ENCODE results near the gene SRBD1.
"Not testable (repeated sequence)": the region's sequence is repeated elsewhere in the genome, so short reads cannot be mapped to it uniquely, and the experiment has no call there.

SRBD1 gene

DNA sequence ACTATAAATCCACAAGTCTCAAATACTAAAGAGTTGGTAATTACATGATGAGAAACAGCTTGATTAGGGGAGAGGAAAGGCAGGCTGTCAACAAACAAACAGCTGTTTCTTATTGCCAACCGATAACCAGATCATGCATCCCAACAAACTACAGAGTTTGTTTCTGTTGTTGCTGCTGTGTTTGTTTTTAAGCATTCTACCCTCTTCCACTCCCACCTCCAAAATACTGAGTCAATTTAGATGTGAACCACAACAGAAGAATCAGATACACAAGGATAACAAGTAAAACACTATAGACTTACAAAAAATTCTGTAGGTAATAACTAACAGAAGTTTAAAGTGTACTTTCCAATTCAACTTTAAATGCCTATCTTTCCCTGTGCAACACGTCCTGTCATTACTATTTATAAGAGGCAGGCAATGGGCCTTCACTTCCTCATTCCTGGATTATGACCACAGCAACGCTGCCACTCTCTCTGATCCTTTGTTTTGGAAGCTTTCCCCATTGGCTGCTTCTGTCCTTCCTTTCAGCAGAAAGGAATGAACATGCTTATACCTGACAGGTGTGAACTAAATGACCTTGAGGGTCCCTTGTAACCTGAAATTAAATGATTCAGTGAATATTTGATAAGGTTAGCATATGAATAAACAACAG is 152.0 kb downstream of the SRBD1 start:
- peak; percentile 72 for DNase-seq

DNA sequence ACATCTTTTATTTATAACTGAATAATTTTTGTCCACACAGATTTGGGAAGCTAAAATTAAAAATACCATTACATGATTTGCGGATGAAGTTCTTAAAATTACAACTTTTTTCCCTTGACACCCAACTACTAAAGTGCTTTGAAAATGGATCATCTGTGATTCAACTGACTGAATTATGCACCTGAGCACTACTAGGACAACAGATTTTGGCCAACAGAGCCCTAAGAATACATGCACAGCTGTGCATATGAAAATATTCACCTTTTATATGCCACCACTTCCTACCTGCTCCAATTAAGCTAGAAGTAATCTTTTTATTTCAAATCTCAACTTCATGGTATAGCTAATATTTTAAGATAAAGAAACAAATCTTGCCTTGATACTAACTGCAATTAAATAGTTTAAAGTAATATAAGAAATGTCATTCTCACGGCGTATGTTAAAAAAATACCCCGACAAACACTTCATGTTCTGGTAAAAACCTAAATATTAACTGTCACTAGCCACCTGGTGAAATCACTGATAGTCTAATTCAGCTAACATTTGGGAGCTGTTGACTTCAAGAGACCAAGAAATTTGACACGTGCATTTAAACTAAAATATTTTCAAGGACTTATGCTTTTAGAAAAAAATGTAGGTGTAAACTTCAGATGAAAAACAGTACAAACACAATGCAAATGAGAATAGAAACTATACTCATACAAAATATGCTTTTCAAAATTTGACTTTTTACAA is 153.7 kb downstream of the SRBD1 start:
- DNase-seq: no peak

- no peak for DNase-seq
These were observed 158.2 kb downstream of the SRBD1 start for GRCh38 chr2:45452866-45453265.

- DNase-seq: no peak
These were observed 160.4 kb downstream of the SRBD1 start for GRCh38 chr2:45450634-45451033.

- DNase-seq: no peak
These were observed 162.8 kb downstream of the SRBD1 start for GRCh38 chr2:45448217-45448616.

DNA sequence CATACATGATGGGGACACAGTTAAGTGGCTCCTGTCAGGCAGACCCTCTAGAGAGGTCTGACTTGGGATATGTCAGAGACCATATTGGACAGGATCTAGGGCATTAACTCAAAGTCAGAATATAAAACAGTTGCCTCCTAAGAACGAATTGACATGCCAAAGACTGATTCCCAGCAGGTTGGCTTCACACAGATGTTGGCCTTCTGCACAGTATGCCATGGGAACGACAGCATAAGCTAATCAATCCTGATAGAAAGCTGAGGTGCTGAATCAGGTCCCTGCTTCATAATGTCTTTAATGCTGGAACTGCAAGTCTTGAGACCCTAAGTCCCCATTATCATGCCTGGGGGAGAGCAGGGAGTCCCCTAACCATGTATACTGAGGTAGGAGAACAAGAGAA is 165.1 kb downstream of the SRBD1 start:
- DNase-seq: no peak

GRCh38 chr2:45445037-45445436 is 166.0 kb downstream of the SRBD1 start:
- no peak for DNase-seq

DNA sequence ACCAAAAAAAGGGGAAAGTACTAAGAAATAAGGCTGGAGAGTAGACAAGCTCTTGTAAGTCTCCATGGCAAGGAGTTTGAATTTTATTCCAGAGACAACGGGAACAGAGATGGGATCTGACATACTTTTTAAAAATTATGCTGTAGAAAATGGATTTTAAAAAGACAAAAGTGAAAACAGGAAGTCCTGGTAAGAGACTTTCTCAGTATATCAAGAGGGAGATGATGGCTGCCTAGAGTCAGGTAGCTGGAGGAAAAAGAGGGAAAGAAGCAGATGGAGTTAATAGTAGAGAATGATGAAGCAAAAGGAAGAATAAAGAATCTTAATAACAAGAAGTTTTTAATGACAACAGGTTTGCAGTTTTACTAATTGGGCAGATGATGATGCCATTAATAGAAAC is 168.1 kb downstream of the SRBD1 start:
- no peak for DNase-seq

DNA sequence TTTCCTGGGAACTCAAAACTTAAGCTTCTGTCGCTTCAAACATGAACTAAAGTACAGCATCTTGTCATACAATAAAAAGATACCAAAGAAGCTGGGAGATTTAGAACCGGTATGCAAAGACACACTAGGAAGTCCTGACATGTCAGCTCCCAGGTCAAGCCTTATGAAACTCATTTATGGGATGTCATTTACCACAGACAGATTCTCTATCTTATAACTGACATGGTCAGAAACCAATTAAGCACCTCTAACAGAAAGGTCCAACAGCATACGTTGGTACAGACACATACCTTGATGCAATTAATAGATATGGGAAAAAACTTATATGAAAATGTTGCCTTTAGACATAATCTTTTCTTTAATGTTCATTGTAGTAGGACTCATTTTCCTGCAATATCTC is 169.0 kb downstream of the SRBD1 start:
- no peak for DNase-seq

- no peak for DNase-seq
These were observed 169.5 kb downstream of the SRBD1 start for GRCh38 chr2:45441571-45441970.

DNA sequence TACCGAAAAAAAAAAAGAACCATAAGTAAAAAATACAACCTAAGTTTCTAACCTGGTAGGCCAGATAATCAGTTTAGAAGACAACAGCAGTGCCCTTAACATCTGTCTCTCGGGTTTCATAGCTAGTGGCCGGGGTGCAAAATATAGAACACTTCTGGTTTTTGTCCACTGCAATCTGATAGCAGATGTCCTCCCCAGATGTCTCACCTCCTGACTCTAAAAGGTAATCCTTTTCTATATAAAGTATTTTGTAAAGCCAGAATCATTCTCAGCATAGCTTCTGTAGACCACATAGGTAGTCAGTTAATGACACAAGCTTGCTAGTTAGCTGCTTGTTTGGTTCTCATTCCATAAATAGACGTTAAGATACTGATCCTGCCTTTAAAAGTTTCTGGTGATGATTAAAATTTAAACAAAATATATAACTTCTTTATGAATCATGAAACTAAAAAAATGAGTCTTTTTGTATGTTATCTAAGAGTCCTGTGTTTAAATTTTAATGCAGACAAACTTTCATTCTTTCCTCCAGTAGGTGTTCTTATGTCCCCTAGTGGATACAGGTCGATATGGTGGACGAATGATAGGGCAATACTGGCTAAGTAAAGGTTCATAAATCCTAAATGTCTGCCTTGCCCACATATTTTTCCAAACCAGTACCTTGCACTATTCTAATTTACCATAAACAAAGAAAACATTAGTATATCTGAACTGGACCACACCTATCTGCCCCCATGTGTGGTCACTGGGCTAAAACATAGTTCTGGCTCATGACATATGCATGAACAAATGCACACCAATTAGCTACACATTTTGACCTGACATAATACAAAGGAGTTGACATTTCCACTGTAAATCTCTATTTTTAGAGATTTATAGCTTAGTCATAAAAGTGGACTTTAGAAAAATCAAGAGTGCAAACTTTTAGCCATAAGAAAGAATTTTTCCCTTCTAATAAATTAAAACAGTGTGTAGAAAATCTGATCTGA is 171.0 kb downstream of the SRBD1 start:
- no peak for DNase-seq

DNA sequence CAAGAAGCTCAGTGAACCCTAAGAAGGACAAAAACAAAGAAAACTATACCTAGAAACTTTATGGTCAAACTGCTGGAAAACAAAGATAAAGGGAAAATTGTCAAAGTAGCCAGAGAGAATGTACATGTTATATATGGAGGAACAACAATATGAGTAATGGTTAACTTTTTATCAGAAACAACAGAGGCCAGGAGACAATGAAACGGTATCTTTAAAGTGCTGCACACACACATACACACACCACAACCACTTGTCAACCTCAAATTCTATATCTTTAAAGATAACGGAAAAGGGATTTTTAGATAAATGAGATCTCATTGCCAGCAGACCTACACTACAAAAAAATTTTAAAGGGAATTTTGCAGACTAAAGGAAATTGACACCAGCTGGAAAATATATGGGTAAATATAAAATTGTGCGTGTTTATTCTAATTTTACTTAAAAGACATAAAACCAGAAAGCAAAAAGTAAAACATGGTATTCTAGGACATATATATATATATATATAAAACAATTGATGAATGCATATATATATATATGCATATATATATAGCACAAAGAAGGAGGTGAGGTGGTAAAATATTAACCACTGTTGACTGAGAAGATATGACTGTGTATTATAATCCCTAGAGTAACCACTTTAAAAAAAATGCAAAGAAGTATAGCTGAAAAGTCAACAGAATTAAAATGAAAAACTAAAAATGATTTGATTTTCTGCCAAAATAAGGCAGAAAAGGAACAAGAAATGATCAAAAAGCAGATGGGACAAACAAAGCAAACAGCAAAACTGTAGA is 172.0 kb downstream of the SRBD1 start:
- no peak for DNase-seq

DNA sequence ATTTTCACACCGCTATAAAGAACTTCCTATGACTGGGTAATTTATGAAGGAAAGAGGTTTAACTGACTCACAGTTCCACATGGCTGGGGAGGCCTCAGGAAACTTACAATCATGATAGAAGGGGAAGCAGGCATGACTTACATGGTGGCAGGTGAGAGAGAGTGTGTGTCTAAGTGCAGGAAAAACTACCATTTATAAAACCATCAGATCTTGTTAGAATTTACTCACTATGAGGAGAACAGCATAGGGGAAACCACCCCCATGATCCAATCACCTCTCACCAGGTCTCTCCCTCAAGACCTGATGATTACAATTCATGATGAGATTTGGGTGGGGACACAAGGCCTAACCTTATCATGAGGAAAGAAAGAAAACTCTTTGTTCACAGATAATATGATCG is 174.6 kb downstream of the SRBD1 start:
- DNase-seq: no peak

DNA sequence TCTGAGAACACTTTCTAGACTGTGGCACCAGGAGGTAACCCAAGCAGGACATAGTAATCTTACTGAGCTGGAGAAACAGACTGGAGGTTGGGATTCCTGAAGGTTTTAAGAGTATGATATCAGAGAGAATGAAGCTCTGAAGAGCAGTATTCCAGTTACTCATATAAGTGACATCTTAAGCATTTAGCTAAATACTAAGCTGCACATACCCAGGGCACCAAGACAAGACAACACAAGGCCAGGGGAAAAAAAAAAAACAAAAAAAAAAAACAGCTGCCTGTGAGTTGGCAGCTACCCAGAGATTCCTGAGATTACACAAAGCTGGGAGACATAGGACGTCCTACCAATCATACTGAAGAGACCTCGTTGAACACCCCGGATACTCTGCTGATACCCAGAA is 175.8 kb downstream of the SRBD1 start:
- DNase-seq: no peak

DNA sequence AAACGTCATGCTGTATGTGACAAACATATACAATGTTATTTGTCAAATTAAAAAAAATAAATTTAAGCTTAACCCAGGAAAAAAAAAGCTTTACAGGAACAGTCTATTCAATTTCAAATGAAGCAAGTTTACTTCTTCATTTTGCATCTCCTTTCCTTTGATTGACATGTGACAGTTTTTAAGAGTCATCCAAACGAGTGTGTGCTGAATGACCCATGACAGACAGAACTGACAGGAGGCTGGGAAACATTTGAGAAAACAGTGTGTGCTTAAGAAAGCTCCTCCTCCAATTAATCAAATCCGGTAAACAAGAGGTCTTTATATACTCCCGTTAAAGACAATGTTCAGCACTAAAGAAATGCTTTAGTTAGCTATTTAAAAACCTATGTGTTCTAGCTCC is 177.7 kb downstream of the SRBD1 start:
- DNase-seq: no peak

- no peak for DNase-seq
These were observed 178.7 kb downstream of the SRBD1 start for GRCh38 chr2:45432406-45432805.

DNA sequence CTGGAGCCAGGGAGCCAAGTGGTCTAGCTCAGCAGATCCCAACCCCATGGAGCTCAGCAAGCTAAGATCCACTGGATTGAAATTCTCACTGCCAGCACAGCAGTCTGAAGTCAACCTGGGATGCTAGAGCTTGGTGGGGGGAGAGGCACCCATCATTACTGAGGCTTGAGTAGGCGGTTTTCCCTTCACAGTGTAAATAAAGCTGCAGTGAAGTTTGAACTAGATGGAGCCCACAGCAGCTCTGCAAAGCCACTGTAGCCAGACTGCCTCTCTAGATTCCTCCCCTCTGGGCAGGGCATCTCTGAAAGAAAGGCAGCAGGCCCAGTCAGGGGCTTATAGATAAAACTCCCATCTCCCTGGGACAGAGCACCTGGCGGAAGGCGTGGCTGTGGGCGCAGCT is 185.0 kb downstream of the SRBD1 start:
- DNase-seq: not testable (repeated sequence)

- no peak for DNase-seq
These were observed 188.1 kb downstream of the SRBD1 start for GRCh38 chr2:45422921-45423320.

- DNase-seq: no peak
These were observed 192.5 kb downstream of the SRBD1 start for GRCh38 chr2:45418532-45418931.

DNA sequence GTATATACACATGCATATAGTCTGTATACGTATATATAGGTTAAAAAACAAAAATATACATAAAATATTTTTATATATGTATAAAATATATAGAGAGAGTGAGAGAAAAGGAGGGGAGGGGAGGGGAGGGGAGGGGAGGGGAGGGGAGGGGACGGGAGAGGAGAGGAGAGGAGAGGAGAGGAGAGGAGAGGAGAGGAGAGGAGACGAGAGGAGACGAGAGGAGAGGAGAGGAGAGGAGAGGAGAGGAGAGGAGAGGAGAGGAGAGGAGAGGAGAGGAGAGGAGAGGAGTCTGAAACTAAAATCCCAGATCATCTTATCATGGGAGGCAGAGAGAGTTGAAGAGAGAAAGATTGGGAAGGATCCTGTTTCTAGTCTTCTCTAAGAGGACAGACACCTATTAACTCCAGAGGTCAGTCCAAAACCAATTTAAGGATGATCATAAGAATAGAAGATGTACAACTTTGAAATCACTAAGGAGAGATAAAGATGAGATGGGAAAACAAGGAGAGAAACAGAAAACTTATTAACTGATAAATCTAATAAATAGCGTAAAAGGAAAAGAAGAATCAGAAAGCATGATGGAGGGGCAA is 195.4 kb downstream of the SRBD1 start:
- no peak for DNase-seq

DNA sequence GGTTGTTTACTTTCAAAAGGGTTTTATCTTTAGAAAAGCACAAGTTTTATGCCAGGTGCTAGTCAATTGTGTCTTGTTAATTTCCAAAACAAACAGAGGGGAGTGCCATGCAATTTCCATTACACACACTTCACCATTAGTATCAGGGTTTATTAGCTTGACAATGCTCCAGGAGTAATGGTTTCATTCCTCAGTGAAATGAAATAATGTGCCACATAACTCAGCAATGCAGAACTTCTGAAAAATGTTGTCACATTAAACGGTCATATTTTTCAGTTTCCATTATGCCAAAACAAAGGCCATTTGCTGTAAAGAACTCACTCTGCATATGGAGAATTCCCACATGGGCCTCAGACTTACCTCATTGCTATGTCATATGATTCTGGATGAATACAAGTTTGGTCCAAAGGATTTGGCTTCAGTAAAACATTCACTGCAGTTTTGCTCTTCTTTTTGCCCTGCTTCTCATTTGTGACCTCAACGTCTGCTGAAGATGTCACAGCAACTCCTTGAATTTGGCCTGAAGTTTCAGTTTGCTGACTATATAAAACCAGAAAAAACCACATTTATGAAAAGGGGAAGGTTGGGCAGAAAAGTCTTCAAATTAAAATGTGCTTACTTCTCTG is 198.2 kb downstream of the SRBD1 start:
- peak; percentile 55 for DNase-seq

DNA sequence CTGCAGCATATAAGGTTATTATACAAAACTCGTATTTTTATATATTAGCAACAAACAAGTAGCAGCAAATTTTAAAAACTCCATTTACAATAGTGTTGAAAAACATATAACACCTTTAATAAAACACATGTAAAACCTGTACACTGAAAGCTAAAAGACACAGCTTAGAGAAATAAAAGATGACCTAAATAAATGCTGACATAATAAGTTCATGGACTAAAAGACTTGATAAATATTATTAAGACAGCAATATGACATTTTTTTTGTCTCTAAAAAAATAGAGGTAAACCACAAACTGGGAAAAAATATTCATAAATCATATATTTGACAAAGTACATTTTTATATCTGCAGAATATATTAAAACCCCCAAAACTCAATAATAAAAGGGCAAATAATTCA is 201.4 kb downstream of the SRBD1 start:
- no peak for DNase-seq

Measured in NCI-H774 (cell line).